GM23338 (cell line): ENCODE measurements around the gene MBNL3. TPM values are rescaled to one million over a fixed set of nuclear protein-coding genes. Genes with fewer than 3 reads are reported as not detected.

ENCODE experiments used
- CREB1 ChIP-seq: fragments of 250-450 bp; sonication (Bioruptor Pico); IDR thresholded peaks from 2 replicates; pipeline ENCODE4 v1.5.0; 2020; ENCODE audit warnings: low read depth, mild to moderate bottlenecking, moderate library complexity
- CTCF ChIP-seq, 2 experiments: fragments of 200-600 bp in 1 of 2; sonication (generic) in 1 of 2; conservative IDR thresholded peaks; 2 replicates each; pipeline versions ENCODE4 v1.5.1 to v1.6.1; 2016 to 2017; ENCODE audit warnings: antibody characterized with exemption in 2 of 2, low read depth in 2 of 2, mild to moderate bottlenecking in 2 of 2, moderate library complexity in 1 of 2
- ETS1 ChIP-seq: IDR thresholded peaks from 2 replicates; pipeline ENCODE4 v1.6.1; 2016; ENCODE audit warnings: antibody characterized with exemption
- EZH2phosphoT487 ChIP-seq: fragments of 200-600 bp; sonication (generic); IDR thresholded peaks from one replicate; pipeline ENCODE4 v1.8.1; 2018; ENCODE audit warnings: antibody characterized with exemption; ENCODE audit not compliant: unreplicated experiment
- JUNB ChIP-seq: IDR thresholded peaks from one replicate; pipeline ENCODE4 v1.6.1; 2016; ENCODE audit warnings: antibody characterized with exemption; ENCODE audit not compliant: unreplicated experiment
- POLR2AphosphoS5 ChIP-seq: IDR thresholded peaks from 2 replicates; pipeline ENCODE4 v1.6.1; 2016; ENCODE audit warnings: antibody characterized with exemption, low read depth
- ZNF114 ChIP-seq: fragments of 250-450 bp; sonication (Bioruptor Pico); IDR thresholded peaks from 2 replicates; pipeline ENCODE4 v1.5.0; 2020; ENCODE audit warnings: mild to moderate bottlenecking, moderate library complexity
- ZNF331 ChIP-seq: fragments of 250-450 bp; sonication (Bioruptor Pico); IDR thresholded peaks from 2 replicates; pipeline ENCODE4 v1.5.0; 2020; ENCODE audit warnings: low read depth, mild to moderate bottlenecking, moderate library complexity
- ZNF462 ChIP-seq: fragments of 250-450 bp; sonication (Bioruptor Pico); IDR thresholded peaks from 2 replicates; pipeline ENCODE4 v1.5.0; 2020; ENCODE audit warnings: mild to moderate bottlenecking, moderate library complexity
- polyA plus RNA-seq: library from polyadenylated mRNA; unstranded; fragments of >200 nt; fragmentation: Nextera tagmentation; extraction: Ambion mirVana; gene quantifications from 2 replicates; pipeline ENCODE4 v1.2.1, GENCODE V29; 2016
- total RNA-seq: library from RNA; depleted of rRNA; stranded (reverse); fragments of >200 nt; shearing (Covaris generic); gene quantifications from 2 replicates; pipeline ENCODE4 v1.2.3, GENCODE V29; 2014

Gene MBNL3
- total and polyA plus RNA-seq, 2 experiments from 2014 or later = 2.3 to 2.4 TPM

GRCh38 chrX:132425744-132426318, 63.0 kb downstream of the MBNL3 start (continued):
- TF ChIP-seq ZNF462 (CRISPR knock-in tag) (no peak), EZH2phosphoT487 (no peak), JUNB (no peak), CTCF (conservative IDR thresholded peaks at IDR 0.05; ENCODE audit: low read depth in 2 of 2) (no peak), ZNF114 (CRISPR knock-in tag) (no peak), ZNF331 (CRISPR knock-in tag) (no peak), CREB1 (CRISPR knock-in tag) (no peak), POLR2AphosphoS5 (no peak), ETS1 (no peak)
